Measurements from ENCODE around the gene LRRC56. TPM values are rescaled to one million over a fixed set of nuclear protein-coding genes. Genes with fewer than 3 reads are reported as not detected.
A peak's percentile ranks its signal among the peaks of the same experiment; 100 is the strongest.

Gene LRRC56
- total and polyA plus RNA-seq, 9 of the 15 experiments (the other 6 are each of a cell fraction or from before 2014, with no cell fraction given): 0.03 to 4.5 (median 1.0) TPM; not detected in 1

DNA sequence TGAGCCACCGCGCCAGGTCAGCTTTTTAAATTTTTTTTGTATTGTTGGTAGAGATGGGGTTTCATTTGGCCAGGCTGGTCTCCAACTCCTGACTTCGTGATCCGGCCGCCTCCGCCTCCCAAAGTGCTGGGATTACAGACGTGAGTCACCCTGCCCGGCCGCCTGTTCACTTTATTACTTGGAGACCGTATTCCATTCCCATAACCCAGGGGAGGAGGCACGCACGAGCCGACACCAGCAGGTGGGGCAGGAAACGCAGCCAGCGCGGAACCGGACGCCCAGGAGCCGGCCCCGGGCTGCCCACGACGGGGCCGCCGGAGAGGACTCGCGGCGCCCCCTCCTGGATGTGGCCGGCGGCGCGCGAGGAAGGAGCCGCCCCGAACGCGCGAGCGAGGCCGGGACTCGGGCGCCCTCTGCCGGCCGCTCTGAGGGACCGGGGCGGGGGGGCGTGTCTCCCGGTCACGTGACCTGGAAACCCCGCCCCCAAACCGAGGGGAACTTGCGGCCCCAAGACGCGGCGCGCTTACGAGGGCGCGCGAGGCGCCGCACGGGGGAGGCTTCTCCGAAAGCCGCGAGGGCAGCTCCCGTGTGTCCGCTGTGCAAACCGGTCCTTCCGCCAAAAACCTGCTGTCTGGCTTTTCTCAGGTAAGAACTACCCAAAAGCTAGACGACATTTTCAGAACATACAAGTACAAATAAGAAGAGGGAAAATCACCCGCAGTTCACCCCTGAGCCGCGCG is 18.7 kb upstream of the LRRC56 start (continued):
- TF ChIP-seq ZFP36 (IDR thresholded peaks at IDR 0.05; ENCODE audit: low read depth, low read length, partially characterized antibody) (peak; percentile 14), ZNF212 (CRISPR knock-in tag; IDR thresholded peaks at IDR 0.05) (no peak), ZNF586 (CRISPR knock-in tag; conservative IDR thresholded peaks at IDR 0.05) (no peak), RNF2 (IDR thresholded peaks at IDR 0.05) (peak; percentile 89), DMBX1 (CRISPR knock-in tag; IDR thresholded peaks at IDR 0.05; ENCODE audit: borderline replicate concordance) (peak; percentile 54; the same call in 1 of the 2 replicates), SMAD1 (IDR thresholded peaks at IDR 0.05; ENCODE audit: low read depth, low read length, partially characterized antibody) (no peak), SIN3A (IDR thresholded peaks at IDR 0.05; ENCODE audit: borderline replicate concordance in 2 of 2, control insufficient read depth in 1 of 2, low read depth in 2 of 2, low read length in 2 of 2) (peak in 1 of 2 experiments; percentile 36; a peak in 1 of 4 replicates), KDM5B (IDR thresholded peaks at IDR 0.05; ENCODE audit: insufficient replicate concordance, low read depth, low read length) (peak; percentile 80), FOXM1 (IDR thresholded peaks at IDR 0.05; ENCODE audit: low read depth) (no peak), FOXM1 (CRISPR knock-in tag; IDR thresholded peaks at IDR 0.05; ENCODE audit: low read depth) (peak; percentile 88), ATF7 (IDR thresholded peaks at IDR 0.05) (peak; percentile 83), DPF2 (IDR thresholded peaks at IDR 0.05) (0 out of 2 replicates have a peak, but pooled peaks have one; percentile 6), KLF10 (CRISPR knock-in tag; IDR thresholded peaks at IDR 0.05) (no peak), ZBTB17 (CRISPR knock-in tag; IDR thresholded peaks at IDR 0.05) (peak; percentile 44; the same call in 1 of the 2 replicates), ZNF511 (CRISPR knock-in tag; IDR thresholded peaks at IDR 0.05) (peak; percentile 67), HMG20A (CRISPR knock-in tag; conservative IDR thresholded peaks at IDR 0.05) (no peak), GTF2E2 (tag; IDR thresholded peaks at IDR 0.05) (no peak), MAFK (IDR thresholded peaks at IDR 0.05; ENCODE audit: low read length) (no peak), FUS (optimal IDR thresholded peaks at IDR 0.05; ENCODE audit: low read depth, low read length) (peak; percentile 88), BHLHE40 (IDR thresholded peaks at IDR 0.05; ENCODE audit: low read length) (peak; percentile 86), MTA1 (IDR thresholded peaks at IDR 0.05; ENCODE audit: borderline replicate concordance) (0 out of 2 replicates have a peak, but pooled peaks have one; percentile 17)
- TF ChIP-seq, protein P1, sequence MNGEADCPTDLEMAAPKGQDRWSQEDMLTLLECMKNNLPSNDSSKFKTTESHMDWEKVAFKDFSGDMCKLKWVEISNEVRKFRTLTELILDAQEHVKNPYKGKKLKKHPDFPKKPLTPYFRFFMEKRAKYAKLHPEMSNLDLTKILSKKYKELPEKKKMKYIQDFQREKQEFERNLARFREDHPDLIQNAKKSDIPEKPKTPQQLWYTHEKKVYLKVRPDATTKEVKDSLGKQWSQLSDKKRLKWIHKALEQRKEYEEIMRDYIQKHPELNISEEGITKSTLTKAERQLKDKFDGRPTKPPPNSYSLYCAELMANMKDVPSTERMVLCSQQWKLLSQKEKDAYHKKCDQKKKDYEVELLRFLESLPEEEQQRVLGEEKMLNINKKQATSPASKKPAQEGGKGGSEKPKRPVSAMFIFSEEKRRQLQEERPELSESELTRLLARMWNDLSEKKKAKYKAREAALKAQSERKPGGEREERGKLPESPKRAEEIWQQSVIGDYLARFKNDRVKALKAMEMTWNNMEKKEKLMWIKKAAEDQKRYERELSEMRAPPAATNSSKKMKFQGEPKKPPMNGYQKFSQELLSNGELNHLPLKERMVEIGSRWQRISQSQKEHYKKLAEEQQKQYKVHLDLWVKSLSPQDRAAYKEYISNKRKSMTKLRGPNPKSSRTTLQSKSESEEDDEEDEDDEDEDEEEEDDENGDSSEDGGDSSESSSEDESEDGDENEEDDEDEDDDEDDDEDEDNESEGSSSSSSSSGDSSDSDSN (IDR thresholded peaks at IDR 0.05; ENCODE audit: borderline replicate concordance in 1 of 2, low read depth in 2 of 2, low read length in 2 of 2): peak; percentile 87 to 89; a peak in 3 of 4 replicates
- TF ChIP-seq, protein P2, sequence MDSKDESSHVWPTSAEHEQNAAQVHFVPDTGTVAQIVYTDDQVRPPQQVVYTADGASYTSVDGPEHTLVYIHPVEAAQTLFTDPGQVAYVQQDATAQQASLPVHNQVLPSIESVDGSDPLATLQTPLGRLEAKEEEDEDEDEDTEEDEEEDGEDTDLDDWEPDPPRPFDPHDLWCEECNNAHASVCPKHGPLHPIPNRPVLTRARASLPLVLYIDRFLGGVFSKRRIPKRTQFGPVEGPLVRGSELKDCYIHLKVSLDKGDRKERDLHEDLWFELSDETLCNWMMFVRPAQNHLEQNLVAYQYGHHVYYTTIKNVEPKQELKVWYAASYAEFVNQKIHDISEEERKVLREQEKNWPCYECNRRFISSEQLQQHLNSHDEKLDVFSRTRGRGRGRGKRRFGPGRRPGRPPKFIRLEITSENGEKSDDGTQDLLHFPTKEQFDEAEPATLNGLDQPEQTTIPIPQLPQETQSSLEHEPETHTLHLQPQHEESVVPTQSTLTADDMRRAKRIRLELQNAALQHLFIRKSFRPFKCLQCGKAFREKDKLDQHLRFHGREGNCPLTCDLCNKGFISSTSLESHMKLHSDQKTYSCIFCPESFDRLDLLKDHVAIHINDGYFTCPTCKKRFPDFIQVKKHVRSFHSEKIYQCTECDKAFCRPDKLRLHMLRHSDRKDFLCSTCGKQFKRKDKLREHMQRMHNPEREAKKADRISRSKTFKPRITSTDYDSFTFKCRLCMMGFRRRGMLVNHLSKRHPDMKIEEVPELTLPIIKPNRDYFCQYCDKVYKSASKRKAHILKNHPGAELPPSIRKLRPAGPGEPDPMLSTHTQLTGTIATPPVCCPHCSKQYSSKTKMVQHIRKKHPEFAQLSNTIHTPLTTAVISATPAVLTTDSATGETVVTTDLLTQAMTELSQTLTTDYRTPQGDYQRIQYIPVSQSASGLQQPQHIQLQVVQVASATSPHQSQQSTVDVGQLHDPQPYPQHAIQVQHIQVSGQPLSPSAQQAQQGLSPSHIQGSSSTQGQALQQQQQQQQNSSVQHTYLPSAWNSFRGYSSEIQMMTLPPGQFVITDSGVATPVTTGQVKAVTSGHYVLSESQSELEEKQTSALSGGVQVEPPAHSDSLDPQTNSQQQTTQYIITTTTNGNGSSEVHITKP (IDR thresholded peaks at IDR 0.05; ENCODE audit: partially characterized antibody): peak; percentile 55
